GM19452 (cell line): Measurements from ENCODE around the gene SOX10.

Experiments
- ATAC-seq: cut with Tn5 transposase; IDR thresholded peaks from one replicate; pipeline ENCODE4 v1.9.1; 2021; ENCODE audit not compliant: unreplicated experiment

Gene SOX10

DNA sequence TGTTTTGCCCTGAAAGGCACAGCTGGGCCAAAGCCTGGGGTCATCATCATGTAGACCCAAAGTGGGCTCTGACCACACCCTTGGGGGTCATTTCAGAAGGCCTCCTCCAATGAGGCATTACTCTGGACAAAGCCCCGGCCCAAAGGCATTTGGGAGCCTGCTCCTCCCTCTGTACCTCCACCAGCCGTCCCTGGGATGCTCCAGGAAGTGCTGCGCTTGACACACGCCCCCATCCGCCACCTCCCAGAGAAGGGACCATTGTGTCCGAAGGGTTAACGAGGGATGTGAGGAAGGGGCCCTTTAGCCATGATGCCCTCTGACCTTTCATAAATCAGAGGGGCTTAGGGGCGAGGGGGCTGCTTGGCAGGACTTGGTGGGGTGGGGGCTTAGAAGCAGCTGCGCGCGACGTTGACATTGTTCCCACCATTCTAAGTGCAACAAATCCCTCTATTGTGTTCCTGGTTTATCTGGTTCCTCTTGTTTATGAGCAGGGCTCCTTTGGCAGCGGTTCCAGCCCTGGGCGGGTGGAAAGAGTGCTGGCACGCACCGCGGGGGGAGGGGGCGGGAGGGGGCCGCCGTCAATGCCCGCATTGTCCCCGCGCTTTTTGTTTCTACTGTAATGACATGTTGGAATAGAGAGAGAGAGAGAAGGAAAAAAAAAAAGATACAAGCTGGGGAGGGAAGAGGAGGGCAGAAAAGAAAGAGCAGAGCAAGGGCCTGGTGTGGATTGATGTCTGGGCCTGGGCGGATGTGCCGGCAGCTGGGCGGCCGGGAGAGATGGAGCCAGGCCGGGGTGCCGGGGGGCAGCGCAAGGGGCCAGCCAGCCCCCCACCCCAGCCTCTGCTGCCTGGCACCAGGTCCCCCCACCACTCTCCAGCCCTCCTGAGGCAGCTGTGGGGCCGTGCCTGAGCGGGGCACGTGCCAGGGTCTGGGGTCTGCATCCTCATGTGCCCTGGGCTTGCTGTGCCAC is 32.1 kb upstream of the SOX10 start:
- no peak for ATAC-seq

DNA sequence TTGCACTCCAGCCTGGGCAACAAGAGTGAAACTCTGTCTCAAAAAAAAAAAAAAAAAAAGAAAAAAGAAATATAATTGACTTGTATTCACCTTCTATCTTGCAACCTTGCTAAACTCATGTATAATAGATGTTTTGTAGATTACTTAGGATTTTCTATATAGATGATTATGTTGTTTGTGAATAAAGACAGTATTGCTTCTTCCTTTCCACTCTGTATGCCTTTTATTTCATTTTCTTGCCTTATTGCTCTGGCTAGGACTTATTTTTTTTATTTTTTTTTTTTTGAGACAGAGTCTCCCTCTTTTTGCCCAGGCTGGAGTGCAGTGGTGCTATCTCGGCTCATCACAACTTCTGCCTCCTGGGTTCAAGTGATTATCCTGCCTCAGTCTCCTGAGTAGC is 29.7 kb upstream of the SOX10 start:
- no peak for ATAC-seq

DNA sequence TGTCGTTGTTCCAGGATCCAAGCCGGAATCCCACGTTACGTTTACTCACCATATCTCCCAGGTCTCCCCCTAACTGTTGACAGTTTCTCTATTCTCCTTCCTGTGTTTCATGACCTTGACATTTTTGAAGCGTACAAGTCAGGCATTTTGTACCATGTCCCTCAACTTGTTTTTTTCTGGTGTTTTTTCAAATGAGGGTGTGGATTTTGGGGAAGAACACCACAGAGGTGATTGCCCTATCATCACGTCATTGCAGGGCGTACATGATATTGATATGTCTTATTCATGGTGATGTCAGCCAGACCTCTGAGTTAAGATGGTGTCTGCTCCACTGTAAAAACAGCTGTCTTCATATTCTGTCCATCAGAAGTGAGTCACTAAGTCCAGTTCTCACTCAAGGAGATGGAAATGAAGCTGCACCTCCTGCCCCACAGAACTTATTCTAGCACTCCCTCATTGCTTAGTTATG is 28.3 kb upstream of the SOX10 start:
- no peak for ATAC-seq

DNA sequence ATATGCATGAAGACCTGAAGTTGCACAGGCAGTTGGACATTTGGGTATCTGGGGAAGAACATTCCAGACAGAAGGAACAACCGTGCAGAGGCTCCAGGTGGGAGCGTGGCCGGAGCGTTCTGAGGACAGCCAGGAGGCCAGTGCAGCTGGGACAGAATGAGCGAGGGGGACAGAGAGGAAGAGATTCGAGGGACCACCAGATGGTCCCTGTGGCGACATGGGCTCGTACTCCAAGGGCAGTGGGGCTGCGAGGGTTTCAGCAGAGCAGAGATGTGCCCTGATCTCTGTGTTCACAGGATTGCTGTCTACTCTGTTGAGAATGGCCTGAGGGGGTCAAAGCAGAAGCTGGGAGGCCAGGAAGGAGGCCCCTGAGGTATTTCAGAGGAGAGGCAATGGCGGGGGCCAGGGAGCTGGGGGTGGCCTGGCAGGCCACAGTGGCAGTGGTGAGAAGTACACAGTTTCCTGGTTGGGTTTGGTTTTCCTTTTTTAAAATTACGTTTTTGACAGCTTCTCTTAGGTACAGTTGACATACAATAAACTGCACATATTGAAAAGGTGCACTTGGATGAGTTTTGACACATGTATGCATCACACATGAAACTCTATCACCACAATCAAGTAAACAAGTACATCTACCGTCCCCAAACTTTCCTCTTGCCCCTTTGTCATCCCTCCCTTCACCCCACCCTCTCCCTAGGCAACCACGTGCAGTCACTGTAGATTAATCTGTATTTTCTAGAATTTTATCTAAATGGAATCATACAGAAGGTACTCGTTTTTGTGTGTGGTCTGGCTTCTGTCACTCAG is 24.8 kb upstream of the SOX10 start:
- ATAC-seq: no peak

DNA sequence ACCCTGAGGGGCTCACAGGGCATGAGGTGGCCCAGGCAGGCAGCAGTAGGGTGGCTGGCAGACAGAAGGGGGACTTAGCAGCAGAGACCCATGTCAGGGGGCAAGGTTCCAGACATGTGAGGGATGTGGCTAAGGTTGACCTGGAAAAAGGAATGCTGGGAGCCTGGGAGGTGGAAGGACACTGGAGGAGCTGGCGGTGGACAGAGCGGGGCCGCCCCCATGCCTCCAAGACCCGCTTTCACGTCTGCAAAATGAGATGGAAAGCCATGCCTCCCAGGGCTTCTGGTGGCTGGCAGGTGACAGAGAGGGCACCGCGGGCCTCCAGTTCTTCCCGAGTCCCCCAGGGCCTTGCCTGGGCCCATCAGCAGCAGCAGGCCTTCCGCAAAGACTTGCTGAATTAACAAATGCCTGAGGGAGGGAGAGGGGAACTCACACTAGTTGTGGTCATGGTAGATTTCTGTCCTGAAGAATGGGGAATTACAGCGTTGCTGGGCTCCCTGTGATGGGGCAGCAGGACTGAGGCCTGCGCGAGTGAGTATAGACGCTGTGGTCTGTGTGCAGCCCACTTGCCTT is 23.1 kb upstream of the SOX10 start:
- ATAC-seq: no peak

DNA sequence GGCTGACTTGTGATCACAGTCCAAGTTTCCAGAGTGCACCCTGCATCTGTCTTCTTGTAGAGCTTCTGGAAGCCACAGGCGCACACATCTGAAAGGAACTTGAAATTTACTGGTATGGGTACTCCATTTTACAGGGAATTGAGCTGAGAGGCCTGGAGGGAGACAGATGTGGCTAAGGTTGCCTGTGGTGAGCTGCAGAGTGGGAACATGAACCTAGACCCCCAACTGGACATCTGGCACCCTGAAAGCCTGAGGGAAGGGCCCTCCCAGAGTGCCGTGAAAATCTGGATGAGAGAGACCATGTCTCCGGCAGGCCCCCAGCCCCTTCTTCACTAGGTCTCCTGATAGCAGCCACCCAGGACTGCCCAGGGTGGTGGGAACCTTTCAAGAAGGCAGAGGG is 22.6 kb upstream of the SOX10 start:
- no peak for ATAC-seq

DNA sequence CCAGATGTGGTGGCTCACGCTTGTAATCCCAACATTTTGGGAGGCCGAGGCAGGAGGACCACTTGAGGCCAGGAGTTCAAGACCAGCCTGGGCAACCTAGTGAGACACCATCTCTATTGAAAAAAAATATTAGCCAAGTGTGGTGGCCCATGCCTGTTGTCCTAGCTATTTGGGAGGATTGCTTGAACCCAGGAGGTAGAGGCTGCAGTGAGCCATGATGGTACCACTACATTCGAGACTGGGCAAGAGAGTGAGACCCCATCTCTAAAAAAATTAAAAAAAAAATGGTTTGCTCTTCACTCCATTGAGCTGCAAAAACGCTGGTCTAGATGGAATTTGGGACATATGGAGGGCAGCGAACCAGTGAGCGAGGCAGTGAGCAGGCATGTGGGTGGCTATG is 21.6 kb upstream of the SOX10 start:
- ATAC-seq: no peak

DNA sequence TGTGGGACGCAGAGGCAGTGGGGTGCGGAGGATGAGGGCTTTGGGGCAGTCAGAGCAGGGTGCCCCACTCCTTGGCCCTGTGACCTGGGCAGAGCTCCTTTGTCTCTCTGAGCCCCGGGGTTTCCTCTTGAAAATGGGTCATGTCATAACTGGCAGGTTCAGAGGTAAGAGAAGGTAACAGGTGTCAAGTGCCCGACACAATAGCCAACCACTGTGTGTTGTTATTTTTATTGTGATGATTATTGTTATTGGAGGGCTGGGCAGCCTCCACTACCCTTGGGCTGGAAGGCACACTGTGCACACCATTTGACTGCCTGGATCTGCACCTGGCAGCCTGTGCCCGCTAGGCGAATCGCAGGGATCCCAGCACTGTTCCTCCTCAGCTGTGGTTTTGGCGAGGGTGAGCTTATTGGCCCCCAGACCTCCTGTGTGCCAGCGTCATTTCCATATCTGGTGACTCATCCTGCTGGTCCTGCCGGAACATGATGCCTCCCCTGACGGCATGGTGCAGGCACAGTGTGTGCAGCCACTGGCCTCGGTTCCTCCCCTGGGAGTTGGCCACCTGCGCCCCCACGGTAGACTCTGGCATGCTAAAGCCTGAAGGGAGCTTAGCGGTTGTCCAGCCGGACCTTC is 15.4 kb upstream of the SOX10 start:
- no peak for ATAC-seq

DNA sequence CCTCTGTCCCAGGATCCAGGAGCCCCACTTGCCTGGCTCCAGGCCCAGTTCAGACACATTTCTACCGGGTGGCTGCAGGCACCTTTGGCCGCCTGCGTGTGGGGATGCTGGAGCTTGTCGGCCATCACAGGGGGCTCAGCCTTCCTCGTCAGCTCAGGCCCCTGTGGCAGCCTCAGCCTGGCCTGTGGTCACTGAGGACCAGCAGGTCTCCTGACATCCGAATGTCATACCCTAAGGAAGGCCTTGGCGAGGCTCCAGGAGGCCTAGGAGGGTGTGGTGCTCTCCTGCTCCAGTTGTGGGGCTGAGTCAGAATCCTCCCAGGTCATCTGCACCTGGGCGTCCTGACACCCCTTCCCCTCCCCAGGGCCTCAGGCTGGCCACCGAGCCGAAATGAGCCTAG is 14.9 kb upstream of the SOX10 start:
- no peak for ATAC-seq

DNA sequence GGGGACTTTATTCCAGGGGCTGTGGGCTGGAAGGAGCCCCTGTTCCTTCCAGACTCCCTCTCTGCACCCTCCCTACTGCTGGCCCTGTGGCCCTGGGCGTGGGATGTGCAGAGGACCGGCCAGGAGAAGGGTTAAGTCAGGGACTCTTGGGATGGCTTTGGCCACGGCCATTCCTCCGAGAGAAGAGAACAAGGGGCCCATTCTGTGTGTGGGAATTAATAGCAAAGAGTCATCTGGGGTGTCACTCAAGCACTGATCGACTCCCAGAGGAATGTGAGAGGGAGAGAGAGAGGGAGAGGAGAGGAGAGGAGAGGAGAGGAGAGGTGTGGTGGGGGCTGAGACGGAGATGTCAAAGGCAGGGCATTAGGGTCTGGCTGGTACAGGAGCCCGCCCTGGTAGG is 14.2 kb upstream of the SOX10 start:
- ATAC-seq: no peak

DNA sequence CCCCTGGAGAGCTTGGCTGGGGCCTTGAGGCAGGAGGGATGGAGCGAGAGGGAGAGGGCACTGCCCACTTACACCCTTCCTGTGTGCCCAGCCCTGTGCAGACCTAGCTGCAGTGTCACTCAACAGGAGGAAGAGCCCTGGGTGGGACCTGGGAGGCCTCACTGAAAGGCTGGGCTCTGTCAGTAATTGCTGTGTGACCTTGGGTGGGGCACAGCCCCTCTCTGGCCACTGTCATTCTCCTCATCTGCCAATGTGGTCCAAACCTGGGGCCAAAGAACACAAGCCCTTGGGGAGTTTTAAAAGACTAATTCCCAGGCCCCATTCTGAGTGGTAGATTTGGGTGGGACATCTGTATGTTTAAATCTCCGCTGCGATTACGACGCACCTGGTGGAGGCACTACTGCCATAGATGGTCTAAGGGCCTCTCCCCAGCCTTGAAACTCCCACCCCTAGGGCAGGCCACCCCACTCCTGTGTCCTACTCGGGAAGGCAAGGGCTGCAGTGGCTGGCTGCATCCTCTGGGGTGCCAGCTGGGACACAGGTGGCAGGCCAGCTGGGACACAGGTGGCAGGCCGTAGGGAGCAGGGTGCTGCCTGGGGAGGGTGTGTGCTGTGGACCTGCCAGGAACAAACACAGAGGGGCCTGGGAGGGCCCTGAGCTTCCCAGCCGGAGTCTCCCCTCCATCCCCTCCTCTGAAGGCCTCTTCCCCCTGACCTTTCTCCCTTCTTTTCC is 12.3 kb upstream of the SOX10 start:
- ATAC-seq: no peak

DNA sequence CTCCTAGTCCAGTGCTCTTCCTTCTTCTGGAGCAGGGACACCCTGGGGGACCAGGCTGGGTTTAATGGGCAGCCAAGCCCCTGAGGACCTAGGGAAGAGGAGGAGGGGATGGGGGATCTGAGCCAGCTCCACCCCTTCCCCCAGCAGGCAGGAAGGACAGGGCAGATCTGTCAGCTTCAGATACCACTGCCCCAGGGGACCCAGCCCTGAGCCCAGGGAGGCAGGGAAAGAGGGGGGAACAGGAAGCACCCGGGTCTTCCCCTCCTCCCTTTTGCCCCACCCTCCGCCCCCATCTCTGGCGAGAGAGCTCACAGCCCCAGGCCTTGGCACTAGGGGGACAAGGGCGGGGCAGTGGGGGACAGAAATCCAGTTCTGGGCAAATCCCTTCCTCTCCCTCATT is 11.7 kb upstream of the SOX10 start:
- no peak for ATAC-seq

DNA sequence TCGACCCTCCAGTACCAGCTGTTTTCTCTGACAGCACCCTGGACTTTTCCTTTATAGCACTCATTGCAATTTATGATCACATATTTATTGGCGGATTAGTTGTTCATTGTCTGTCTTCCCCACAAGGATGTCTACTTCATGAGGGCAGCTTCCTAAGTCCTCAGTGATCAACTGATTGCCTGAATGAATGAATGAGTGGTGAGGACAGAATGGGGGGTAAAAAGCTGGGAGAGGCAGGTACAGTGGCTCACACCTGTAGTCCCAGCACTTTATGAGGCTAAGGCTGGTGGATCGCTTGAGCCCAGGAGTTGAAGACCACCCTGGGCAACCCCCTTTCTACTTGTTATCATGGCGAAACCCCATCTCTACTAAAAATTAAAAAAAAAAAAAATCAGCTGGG is 11.1 kb upstream of the SOX10 start:
- ATAC-seq: no peak

DNA sequence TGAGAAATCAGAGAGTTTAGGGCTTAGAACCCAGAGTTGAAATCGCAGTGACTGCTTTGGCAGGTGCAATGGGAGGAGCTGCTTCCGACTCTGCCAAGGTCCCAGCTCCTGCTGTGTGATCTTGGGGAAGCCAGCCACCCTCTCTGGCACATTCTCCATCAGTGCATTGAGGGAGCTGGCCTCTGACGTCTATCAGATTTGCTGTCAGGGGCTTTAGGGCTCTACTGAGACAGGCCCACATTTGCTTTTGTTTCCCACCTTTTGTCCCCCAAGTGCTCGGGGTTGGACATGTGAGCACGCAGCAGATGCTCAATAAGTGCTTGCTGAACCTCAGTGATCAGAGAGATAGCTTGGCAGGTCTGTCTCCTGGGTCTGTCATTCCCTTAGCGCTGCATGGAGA is 10.6 kb upstream of the SOX10 start:
- no peak for ATAC-seq

DNA sequence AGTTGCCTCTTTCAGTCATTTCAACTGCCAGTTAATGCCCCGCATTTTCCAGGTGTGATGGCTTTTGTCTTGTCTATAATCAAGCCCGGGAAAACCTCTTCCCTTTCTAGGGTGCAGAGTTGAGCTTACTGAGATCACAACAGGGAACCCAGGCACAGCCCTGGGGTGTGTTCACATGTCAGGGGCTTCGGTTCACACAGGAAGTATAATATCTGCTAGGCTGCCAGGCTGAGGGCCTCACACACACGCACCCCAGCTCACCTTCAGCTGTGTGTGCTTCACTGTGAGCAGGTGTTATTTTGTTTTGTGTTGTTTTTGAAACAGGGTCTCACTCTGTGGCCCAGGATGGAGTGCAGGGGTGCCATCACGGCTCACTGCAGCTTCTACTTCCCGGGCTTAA is 9.7 kb upstream of the SOX10 start:
- ATAC-seq: no peak

DNA sequence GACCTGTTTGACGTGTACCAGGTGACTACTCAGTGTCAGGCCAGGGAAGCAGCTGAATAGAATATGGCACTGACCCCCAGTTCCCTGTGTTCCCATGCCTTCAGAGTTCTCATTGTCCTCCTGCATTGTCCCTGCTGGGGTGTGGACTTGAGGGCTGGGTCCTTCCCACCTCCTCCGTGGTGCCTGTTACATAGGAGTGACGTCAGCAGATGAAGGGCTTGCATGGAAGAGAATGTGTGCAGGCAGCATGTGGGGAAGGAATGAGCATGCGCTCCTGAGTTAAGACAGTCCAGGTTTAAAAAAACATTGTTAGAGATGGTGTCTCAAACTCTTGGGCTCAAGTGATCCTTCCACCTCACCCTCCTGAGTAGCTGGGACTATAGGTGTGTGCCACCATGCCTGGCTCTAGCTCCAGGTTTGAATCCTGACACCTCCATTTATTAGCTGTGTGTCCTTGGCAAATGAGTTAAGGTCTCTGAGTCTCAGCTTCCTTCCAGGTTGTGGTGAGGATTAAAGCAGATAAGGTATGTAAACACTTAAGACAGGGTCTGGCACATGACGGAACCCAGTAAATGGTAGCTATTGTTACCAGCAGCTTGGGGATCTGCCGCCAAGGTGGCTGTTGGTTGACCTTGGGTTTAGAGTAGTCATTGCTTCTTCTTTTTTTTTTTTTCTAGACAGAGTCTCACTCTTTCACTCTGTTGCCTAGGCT is 7.5 kb upstream of the SOX10 start:
- ATAC-seq: no peak

DNA sequence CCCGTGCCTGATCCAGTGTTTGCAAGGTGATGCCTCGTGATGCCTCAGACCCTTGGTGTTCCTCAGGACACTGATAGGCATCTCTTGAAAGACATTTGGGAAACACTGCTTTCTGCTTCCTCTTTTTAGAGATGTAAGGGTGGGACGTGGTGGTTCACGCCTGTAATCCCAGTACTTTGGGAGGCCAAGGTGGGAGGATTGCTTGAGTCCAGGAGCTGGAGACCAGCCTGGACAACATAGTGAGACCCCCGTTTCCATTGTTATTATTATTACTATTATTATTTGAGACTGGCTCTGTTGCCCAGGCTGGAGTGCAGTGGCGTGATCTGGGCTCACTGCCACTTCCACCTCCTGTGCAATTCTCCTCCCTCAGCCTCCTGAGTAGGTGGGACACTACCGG is 6.5 kb upstream of the SOX10 start:
- no peak for ATAC-seq

DNA sequence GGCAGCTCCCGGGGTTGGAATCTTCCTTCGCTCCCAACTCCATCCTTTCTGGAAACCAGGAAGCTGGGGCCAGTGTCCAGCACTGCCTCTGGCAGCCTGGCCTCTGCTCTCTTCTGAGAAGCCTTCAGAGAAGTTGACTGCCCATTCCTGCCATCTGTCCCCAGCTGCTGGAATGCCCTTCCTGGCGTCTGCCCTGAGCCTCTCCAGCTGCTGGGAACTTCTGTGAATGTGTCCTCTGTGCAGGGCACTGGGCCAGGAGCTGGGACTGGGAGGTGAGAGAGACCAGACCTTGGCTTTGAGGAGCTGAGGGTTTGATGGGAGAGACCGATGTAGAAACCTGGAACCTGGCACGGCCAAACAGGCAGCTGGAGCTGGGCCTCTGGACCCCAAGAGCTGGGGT is 5.9 kb upstream of the SOX10 start:
- no peak for ATAC-seq

DNA sequence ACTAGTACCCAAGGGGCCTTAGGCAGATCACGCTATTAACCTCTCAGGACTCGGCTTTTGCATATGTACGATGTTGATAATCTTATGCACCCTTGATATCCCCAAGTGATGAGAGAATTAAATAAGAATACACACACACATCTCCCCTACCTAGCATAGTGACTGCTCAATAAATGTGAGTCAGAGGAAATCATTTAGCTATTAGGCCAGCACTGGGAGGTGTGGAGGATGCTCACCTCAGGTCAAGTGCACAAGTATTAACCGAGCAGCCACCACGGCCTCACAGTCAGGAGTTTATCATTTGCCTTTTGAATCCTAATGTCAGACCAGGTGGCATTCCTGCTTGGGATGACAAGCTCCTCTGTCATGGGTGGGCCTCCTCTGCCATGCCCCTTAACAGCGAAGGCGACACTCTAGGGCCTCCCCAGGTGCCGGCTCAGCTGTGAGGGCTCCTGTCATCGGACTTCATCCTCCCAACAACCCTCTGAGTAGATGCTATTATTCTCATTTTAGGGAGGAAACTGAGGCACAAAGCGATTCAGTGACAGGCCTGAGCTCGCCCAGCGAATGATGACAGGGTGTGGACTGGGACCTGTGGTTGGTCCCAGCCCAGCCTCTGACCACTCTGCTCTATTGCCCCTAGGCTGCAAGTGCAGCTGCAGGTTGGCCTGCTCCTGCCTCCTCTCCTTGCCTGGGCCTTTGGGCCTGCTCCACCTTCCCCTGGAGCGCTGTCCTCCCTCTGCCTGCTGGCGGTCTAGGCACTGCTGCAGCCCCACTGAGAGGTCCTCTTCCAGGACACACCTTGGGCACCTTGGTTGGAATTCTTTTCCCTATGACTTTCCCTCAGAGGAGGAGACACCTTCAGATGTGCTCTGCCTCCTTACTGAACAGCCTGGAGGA is 5.0 kb upstream of the SOX10 start:
- no peak for ATAC-seq
